HG03342 (cell line): ENCODE measurements around the gene ARHGAP15.
"Not testable (repeated sequence)": the region's sequence is repeated elsewhere in the genome, so short reads cannot be mapped to it uniquely, and the experiment has no call there.

ENCODE experiments used
- ATAC-seq: cut with Tn5 transposase; IDR thresholded peaks from one replicate; pipeline ENCODE4 v1.9.1; 2021; ENCODE audit warnings: mild to moderate bottlenecking, moderate library complexity; ENCODE audit not compliant: unreplicated experiment

The ARHGAP15 gene

DNA sequence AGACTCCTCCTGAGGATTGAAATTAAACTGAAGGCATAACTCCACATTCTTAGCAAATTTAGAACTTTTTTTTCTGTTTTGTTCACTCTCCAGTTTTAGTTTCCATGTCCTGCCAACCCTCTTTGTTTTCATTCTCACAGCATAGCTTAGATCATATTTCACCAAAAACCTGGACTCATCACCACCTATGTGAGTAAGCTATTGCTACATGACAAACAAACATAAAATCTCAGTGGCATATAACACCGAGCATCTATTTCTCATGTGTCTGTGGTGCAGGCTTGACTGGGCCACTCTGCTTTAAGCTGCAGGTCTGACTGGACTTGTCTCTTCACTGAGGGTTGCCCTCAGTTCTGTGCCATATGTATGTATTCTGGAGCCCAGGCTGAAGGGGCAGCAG is 385.2 kb downstream of the ARHGAP15 start:
- no peak for ATAC-seq

- ATAC-seq, result no peak
Measured at GRCh38 chr2:143515318-143515717, 386.1 kb downstream of the ARHGAP15 start.

DNA sequence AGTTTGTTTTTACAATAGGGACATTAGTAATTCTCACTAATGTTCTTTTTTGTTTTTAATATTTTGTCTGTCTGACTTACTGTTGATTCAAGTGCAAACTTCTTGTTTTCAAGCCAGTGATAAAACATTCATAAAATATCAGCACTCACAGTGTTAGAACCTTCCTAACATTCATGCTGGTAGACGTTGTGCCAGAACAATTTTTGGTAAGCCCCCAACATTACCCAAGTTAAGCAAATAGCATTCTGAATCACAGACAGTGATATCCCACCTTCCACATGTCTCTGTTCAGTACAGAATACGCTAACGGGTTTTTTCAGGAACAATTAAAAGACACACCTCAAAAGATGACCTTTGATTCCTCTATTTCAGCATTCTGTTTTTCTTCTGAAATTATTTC is 390.3 kb downstream of the ARHGAP15 start:
- ATAC-seq, result no peak

DNA sequence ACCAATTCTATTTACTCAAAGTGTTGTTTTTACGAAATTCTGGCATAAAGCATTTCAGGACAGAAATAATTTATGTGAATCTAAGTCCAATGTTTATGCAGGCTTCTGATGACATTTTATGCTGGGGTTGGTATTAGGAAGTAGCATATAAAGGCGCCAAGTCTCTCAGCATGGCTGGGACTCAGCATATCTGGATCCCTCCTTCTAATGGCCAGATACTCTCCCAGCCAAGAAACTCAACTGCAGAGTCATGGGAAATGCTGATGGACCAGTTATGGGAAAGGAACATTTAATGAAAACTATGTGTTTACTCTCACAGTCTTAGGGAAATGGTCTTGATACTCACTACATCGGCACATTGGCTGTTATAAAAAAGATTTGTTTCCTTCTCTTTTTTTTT is 392.2 kb downstream of the ARHGAP15 start:
- no peak for ATAC-seq

DNA sequence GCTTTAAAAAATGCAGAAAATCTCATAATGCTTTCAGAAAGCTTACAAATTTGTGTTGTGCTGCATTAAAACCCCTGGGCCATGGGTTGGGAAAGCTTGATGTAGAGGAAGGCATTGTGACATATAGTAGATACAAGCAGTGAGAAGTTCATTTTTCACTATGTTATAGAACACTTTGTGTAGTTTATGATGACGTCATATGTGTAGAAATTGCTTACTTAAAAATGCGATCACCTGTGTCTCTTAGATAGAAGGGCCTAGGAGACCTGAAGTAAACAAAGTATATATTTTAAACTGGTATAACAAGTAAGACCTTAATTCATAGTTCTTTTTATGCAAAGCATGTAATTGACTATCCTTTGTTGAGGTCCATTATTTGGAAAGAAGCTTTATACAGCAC is 393.5 kb downstream of the ARHGAP15 start:
- ATAC-seq, result no peak

GRCh38 chr2:143524119-143524553 is 394.9 kb downstream of the ARHGAP15 start:
- no peak for ATAC-seq

- ATAC-seq, result no peak
Measured at GRCh38 chr2:143524559-143525401, 395.6 kb downstream of the ARHGAP15 start.

DNA sequence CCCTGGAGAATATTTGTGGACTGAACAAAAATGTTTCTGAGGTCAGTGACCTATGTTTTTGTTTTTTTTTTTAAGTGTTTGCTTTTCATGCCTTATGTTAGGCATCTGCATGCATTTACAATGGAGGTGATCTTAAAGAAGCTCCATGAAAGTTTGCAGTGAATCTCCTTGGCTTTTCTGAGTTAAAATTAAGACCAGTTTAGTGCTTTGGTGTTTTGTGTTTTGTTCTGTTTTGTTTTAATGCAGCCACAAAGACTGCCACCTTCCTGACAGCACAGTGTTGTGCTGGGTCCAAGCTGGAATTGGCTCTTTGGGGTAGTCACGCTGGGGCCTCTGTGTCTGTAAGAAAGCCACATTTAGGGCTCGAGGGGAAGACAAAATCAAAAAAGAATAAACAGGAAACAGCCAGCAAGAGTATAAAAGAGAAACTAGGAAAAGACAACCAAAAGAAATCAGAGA is 396.2 kb downstream of the ARHGAP15 start:
- no peak for ATAC-seq

DNA sequence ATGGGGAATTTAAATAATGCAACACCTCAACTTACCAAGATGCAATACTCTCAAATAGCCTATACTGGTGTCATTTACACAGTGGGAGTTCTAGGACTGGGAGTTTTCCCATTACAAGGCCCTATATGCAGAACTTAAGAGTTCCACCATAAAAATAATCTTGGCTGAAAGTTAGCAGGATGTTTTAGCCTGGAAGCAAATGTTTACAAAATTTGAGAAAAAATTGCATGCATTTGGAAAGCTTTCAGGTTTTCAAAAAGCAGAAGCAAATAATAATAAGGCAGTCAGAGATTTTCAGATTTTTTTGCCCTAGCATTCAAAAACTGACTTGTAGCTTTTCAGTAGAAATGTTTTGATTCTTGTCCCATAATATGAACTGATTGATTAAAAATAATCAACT is 397.3 kb downstream of the ARHGAP15 start:
- ATAC-seq, result no peak

DNA sequence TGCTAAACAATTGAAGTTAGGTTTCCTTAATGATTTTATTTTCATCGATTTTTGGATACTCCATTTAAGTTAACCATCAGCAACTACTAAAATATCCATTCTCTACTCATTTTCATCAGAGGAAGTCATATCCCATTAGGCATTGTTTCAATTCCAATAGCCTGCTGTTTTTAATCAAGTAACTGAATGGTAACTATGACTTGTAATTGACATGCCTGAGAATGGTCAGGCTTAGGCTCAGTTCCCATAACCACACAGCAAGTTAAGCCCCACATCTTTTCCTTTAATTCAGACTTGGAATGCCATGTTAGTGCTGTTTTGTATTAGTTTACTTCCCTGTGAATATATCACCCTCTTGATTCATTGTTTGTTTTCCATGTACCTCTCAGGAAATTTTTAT is 398.8 kb downstream of the ARHGAP15 start:
- ATAC-seq, result no peak

GRCh38 chr2:143529118-143529720 is 400.0 kb downstream of the ARHGAP15 start:
- no peak for ATAC-seq

DNA sequence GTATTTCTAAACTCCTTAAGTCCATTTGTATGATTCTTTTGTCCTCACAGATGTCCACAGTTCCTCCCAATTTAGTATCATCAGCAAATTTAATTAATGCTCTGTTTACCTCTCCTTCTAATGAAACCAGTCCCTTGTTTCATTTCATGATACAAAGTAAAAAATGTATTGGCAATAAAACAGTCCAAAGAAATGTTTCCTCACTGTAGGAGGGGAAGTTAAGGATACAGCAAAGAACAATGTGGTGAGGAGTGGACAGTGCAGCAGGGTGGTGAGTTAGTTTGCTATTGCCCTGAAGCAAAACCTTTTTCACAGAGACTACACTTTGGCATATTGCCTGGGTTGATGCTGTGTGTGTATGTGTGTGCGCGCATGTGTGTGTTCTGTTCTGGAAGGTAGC is 401.5 kb downstream of the ARHGAP15 start:
- no peak for ATAC-seq

- no peak for ATAC-seq
Measured at GRCh38 chr2:143532061-143532460, 402.8 kb downstream of the ARHGAP15 start.

- no peak for ATAC-seq
Measured at GRCh38 chr2:143533846-143534245, 404.6 kb downstream of the ARHGAP15 start.

DNA sequence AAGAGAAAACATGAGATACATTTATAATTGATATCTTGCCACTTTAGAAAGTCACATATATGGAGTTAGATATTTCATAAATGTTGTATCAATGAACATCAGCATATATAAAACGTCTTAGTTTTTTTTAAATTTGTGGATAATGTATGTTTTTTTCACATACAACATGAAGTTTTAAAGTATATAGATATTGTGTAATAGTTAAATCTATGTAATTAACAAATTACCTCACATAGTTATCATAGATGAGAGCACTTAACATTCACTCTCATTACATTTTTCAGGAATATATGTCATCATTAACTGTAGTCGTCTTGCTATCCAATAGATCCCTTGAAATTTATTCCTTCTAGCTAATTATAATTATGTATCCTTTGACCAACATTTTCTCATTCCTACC is 406.6 kb downstream of the ARHGAP15 start:
- no peak for ATAC-seq

DNA sequence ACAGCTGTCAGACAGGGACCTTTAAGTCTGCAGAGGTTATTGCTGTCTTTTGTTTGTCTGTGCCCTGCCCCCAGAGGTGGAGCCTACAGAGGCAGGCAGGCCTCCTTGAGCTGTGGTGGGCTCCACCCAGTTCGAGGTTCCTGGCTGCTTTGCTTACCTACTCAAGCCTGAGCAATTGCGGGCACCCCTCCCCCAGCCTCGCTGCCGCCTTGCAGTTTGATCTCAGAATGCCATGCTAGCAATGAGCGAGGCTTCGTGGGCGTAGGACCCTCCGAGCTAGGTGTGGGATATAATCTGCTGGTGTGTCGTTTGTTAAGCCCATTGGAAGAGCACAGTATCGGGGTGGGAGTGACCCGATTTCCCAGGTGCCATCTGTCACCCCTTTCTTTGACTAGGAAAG is 412.7 kb downstream of the ARHGAP15 start:
- not testable (repeated sequence) for ATAC-seq

DNA sequence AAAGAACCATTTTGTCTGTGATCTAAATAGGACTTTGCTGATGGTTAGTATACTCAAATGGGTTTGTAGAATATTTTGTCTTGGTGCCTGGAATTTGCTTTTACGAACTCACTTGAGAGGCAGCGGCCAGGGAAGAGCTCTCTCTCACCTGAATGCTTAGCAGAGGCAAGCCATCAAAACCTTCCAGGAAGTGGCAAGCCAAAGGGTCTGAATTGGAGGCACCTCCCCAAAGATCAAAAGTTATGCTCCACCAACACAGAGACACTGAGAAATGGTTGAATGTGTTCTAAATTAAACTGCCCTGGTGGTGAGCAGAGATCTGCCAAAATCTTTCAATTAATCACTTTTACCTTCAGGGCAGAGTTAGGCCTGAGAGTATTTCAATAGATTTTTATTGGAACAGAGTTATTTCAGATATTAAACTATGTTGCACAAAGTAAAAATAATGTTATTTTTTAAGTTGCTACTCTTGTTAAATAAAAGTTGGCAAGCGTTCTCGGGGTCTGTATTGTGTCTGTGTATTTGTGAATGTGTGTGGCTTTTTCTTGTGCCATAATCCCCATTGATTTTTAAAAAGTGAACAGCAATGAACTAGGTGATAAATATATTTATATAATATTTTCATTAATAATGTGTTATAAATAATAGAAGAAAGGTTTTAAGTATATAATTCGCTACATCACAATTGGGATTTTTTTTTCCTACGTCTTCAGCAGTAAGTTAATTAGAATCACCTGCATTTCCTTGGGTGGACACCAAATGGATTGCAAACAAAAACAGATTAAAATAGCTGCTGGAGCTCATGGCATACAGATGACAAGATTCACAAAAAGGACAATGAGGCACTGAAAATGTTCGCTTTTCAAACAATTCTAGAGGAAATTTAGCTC is 416.1 kb downstream of the ARHGAP15 start:
- no peak for ATAC-seq

DNA sequence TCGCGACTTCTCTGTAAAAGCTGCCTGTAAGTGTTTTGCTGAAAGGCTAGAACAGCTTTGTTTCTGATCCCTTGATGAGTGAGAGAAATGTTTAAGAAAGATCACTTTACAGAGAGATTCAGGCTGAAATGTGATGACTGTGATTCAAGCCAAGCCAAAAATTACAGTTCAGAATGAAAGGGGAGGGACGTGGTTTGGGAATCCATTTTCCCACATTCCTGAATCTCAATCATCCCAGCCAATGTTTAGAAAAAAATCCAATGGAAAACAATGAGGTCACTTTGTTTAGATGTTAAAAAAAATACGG is 416.7 kb downstream of the ARHGAP15 start:
- ATAC-seq, result no peak

DNA sequence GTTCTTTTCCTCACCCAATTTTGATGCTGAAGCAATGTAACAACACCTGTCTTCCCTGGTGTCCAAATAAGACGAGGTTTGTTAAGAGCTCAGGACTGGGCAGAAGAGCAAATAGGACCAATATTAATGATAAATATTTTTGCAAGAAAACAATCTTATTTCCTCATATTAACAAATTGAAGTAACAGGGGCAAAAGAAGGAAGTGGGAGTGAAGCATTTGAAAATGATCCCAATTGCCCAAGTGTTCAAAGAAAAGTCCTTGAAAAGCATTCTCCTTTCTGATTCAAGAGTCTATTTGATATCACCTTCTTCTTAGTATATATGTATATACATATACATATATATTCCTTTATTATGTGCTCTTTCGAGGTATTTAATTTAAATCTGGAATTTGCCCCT is 418.8 kb downstream of the ARHGAP15 start:
- ATAC-seq, result no peak

DNA sequence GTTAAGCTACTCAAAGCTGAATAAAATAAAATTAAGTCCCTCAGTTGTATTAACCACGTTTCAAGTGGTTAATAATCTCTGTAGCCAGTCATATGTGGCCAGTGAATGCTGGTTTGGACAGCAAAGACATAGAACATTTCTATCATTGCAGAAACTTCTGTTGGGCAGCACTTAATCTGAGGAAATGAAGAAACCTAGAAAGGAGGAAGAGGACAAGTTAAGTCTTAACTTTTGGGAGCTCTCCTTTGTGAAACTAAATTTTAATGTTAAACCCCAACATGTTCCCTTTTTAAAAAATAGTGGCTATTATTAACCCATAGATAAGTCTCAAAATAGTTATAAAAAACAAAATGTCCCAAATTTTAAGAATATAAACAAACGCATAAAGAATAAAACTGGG is 421.3 kb downstream of the ARHGAP15 start:
- no peak for ATAC-seq

- ATAC-seq, result no peak
Measured at GRCh38 chr2:143551971-143552650, 422.9 kb downstream of the ARHGAP15 start.
